Heart left ventricle (tissue), 16 donors: Measurements from ENCODE around the gene NCMAP. TPM values are rescaled to one million over a fixed set of nuclear protein-coding genes. Genes with fewer than 3 reads are reported as not detected.

Experiments used
- ATAC-seq, 4 donors: fragments of 200-7000 bp; cut with Tn5 transposase; one replicate each; pipeline ENCODE4 v1.9.1; 2020 to 2022; ENCODE audit warnings: moderate library complexity in 4 of 4, mild to moderate bottlenecking in 3 of 4, moderate number of reproducible peaks in 1 of 4
- DNase-seq, 5 donors: peaks; one replicate each; pipeline ENCODE4 v3.0.0-alpha.2; 2020
- H3K27ac ChIP-seq, 12 donors: fragments of 200-600 bp; sonication (generic) in 4 of 12; one replicate each; pipeline versions ENCODE4 v1.5.0 to v1.8.0; 2016 to 2022; ENCODE audit warnings: mild to moderate bottlenecking in 2 of 12
- H3K27me3 ChIP-seq, 9 donors: fragments of 200-600 bp; sonication (generic) in 2 of 9; one replicate each; pipeline versions ENCODE4 v1.5.1 to v1.8.0; 2016 to 2022; ENCODE audit warnings: mild to moderate bottlenecking in 3 of 9
- H3K36me3 ChIP-seq, 9 donors: fragments of 200-600 bp; sonication (generic) in 2 of 9; one replicate each; pipeline versions ENCODE4 v1.5.0 to v1.8.0; 2018 to 2022; ENCODE audit warnings: mild to moderate bottlenecking in 2 of 9
- H3K4me1 ChIP-seq, 12 donors: fragments of 200-600 bp; sonication (generic) in 4 of 12; one replicate each; pipeline versions ENCODE4 v1.5.0 to v1.8.0; 2016 to 2022; ENCODE audit warnings: mild to moderate bottlenecking in 3 of 12
- H3K4me3 ChIP-seq, 12 donors: fragments of 200-600 bp; sonication (generic) in 4 of 12; one replicate each; pipeline versions ENCODE4 v1.5.0 to v1.8.0; 2017 to 2022; ENCODE audit warnings: mild to moderate bottlenecking in 9 of 12, moderate library complexity in 4 of 12
- H3K9me3 ChIP-seq, 12 donors: fragments of 200-600 bp; sonication (generic) in 4 of 12; one replicate each; pipeline versions ENCODE4 v1.5.0 to v1.8.0; 2016 to 2022; ENCODE audit warnings: mild to moderate bottlenecking in 1 of 12
- POLR2A ChIP-seq, 2 donors: fragments of 450-650 bp; IDR thresholded peaks; one replicate each; pipeline ENCODE4 v1.6.1; 2017; ENCODE audit warnings: antibody characterized with exemption in 2 of 2, mild to moderate bottlenecking in 2 of 2, moderate library complexity in 2 of 2
- WGBS, 4 donors: extraction: QIAGEN DNeasy Blood & Tissue Kit in 2 of 4; methylation state at CpG; one replicate each; pipeline versions ENCODE4 v1.1.5 to v1.1.7; 2013 to 2018; 5-methylcytosine and 5-hydroxymethylcytosine counted together
- intact Hi-C, 10 donors: fragments of 100-400 bp; cut with DNase I; formaldehyde crosslinking; loops; one replicate each; pipeline versions ENCODE4 v1.11.1 to v1.14.2; 2022
- polyA plus RNA-seq, 2 donors: library from polyadenylated mRNA; stranded (reverse); fragments of 200-250 nt; gene quantifications; one replicate each; pipeline ENCODE4 v1.2.3, GENCODE V29; 2013
- total RNA-seq, 9 donors: library from RNA; depleted of rRNA in 2 of 9; stranded (reverse); fragments of >200 nt in 2 of 9; fragmentation: NEBNext Ultra II Directional in 3 of 9; extraction: Animal tissue kit (Norgen Biotek cat#: 25700) in 3 of 9; gene quantifications; one replicate each; pipeline versions ENCODE4 v1.1.0 to v1.2.4, GENCODE V29; 2016 to 2023
- TF ChIP-seq, protein P1 (sequence below), 12 donors: fragments of 200-600 bp; sonication (generic) in 4 of 12; IDR thresholded peaks; one replicate each; pipeline versions ENCODE4 v1.5.0 to v1.8.0; 2018 to 2022; ENCODE audit warnings: antibody characterized with exemption in 12 of 12, mild to moderate bottlenecking in 5 of 12
- donor health status: ischemic (EF 13 %, LVEDD 7.1; RV severe dilation, severe dysfunction).
- donor health status: healthy with polysubstance abuse.
- donor health status: DM: no; HTN: yes; CAD: no.
- donor health status: DM: no; HTN: no; CAD: no.
- donor health status: ischemic (EF 25% LVEDD 6.9; RV normal size, moderate dysfunction).
- donor health status: ischemic (EF 25% LVEDD 5.7; RV mildly dilated, moderate dysfunction).
- donor health status: healthy.
- donor health status: DM: yes; HTN: yes; CAD: no.
- donor health status: ischemic (EF 35%, LVEDD 5.7; RV mildly dilated, moderate dysfunction).
- donor health status: nonischemic (EF 11% LVEDD 7.7; RV severe dilation, severe dysfunction).
- donor health status: DM: yes; HTN: yes; CAD: no.
- donor health status: PGD.
- donor health status: ischemic (EF 29% LVEDD 5.4; RV normal size, mild dysfunction).
- donor health status: nonischemic (EF 23%, LVEDD 6.1; RV moderate dilation, normal function).

The NCMAP gene
- total and polyA plus RNA-seq, 11 donors = 0.08 to 0.29 (median 0.18) TPM; not detected in 5

DNA sequence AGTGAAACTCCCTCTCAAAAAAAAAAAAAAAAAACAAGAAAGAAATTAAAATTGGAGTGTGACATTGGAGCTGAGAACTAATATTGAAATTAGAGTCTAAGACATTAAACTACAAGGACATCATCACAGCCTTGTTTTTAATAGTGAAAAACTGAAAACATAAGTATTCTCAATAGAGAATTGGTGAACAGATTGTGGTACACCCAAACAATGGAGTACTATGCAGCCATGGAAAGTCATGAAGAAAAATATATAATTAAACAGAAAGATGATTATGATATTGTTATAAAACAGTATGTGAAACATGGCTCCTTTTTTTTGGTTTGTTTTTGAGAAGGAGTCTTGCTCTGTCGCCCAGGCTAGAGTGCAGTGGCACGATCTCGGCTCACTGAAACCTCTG, 43.4 kb downstream of the NCMAP start:
- intact Hi-C loops = no loop called here
- H3K4me1 ChIP-seq = no peaks in the 10 kb centered on the region
- H3K36me3 ChIP-seq = no peaks in the 10 kb centered on the region
- H3K9me3 ChIP-seq = no peaks in the 10 kb centered on the region
- DNase-seq (no peak), ATAC-seq (no peak)
- no peak for TF ChIP-seq POLR2A (IDR thresholded peaks at IDR 0.05)
- TF ChIP-seq, protein P1, sequence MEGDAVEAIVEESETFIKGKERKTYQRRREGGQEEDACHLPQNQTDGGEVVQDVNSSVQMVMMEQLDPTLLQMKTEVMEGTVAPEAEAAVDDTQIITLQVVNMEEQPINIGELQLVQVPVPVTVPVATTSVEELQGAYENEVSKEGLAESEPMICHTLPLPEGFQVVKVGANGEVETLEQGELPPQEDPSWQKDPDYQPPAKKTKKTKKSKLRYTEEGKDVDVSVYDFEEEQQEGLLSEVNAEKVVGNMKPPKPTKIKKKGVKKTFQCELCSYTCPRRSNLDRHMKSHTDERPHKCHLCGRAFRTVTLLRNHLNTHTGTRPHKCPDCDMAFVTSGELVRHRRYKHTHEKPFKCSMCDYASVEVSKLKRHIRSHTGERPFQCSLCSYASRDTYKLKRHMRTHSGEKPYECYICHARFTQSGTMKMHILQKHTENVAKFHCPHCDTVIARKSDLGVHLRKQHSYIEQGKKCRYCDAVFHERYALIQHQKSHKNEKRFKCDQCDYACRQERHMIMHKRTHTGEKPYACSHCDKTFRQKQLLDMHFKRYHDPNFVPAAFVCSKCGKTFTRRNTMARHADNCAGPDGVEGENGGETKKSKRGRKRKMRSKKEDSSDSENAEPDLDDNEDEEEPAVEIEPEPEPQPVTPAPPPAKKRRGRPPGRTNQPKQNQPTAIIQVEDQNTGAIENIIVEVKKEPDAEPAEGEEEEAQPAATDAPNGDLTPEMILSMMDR (IDR thresholded peaks at IDR 0.05) = no peak
- H3K27ac ChIP-seq = no peak overlapping the region
- H3K4me3 ChIP-seq = no peak overlapping the region
- 87 to 89% (median 88%) methylated on average over 3 of the region's 3 CpGs for WGBS, 4 donors
- peaks cover 0 to 7% (median 0%) of the 10 kb centered on the region in 9 donors for H3K27me3 ChIP-seq

DNA sequence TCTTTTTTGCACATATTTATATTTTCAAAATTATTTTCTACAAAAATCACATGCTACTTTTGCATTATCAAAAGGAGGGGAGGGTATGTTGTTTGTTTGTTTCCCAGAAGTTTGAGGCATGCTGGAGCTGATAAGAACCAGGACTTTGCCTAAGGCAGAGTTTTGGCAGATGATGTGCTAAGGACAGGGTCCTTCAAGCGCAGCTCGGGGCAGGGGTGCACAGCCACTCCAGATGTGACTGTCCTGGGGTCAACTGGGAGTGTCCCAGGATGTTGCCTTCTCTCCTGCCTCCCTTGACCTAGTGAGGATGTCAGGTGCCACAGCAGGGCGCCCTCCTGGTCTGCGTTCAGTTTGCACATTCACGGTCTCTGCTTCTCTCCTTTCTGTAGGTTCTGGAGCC, 44.7 kb downstream of the NCMAP start:
- Histone ChIP-seq H3K27ac (no peak overlapping the region), H3K9me3 (no peaks in the 10 kb centered on the region), H3K27me3 (peaks cover 0 to 7% (median 0%) of the 10 kb centered on the region in 9 donors), H3K4me1 (no peaks in the 10 kb centered on the region), H3K36me3 (no peaks in the 10 kb centered on the region), H3K4me3 (no peak overlapping the region)
- DNase-seq (no peak), ATAC-seq (no peak)
- intact Hi-C loops = no loop called here
- TF ChIP-seq, protein P1 (IDR thresholded peaks at IDR 0.05) = no peak
- no peak for TF ChIP-seq POLR2A (IDR thresholded peaks at IDR 0.05)
- 55 to 75% (median 65%) methylated on average over 4 to 5 of the region's 5 CpGs for WGBS, 4 donors

DNA sequence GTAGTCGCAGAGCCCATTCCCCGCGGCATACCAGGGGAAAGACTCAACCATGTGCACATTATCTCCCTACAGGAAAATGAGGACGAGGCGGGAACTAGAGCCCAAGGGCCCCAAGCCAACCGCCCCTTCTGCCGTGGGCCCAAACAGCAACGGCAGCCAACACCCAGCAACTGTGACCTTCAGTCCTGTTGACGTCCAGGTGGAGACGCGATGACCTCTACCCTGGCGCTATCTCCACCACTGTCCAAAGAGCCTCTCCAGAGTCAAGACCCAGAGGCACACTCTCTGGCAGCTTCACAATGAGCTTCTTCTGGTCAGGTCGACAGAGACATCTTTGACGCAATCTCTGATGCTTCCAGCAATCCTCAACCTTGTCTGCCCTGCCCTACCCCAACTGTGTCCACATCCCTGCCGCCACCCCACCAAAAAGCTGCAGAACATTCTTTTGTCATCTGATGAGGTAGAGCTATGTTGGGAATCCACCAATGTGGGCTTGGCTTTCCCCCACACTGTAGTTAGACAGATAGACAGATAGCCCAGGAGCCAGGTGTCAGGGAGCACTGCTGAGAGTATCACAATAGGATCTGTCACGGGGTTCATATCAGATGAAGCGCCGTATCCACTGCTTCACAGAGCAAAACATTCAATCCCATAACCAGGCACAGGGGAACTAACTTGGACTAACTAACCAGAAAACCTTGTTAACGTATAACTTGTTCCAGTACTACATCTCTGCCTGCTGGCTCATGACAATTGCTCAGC, 49.8 kb downstream of the NCMAP start:
- WGBS, 4 donors = 86 to 90% (median 88%) methylated on average over 19 of the region's 19 CpGs
- intact Hi-C loops = no loop called here
- DNase-seq (no peak), ATAC-seq (no peak)
- Histone ChIP-seq H3K36me3 (no peaks in the 10 kb centered on the region), H3K4me3 (no peak overlapping the region), H3K4me1 (no peaks in the 10 kb centered on the region), H3K27me3 (peaks cover 0 to 10% (median 3%) of the 10 kb centered on the region in 9 donors), H3K27ac (no peak overlapping the region), H3K9me3 (no peaks in the 10 kb centered on the region)
- TF ChIP-seq, protein P1 (IDR thresholded peaks at IDR 0.05) = no peak
- TF ChIP-seq POLR2A (IDR thresholded peaks at IDR 0.05) = no peak

GRCh38 chr1:24606296-24606605, 50.4 kb downstream of the NCMAP start:
- no peaks in the 10 kb centered on the region for H3K4me1 ChIP-seq
- H3K4me3 ChIP-seq = no peak overlapping the region
- ATAC-seq (no peak), DNase-seq (no peak)
- H3K27me3 ChIP-seq = peaks cover 0 to 10% (median 3%) of the 10 kb centered on the region in 9 donors
- intact Hi-C loops = no loop called here
- H3K36me3 ChIP-seq = no peaks in the 10 kb centered on the region
- TF ChIP-seq, protein P1 (IDR thresholded peaks at IDR 0.05) = no peak
- TF ChIP-seq POLR2A (IDR thresholded peaks at IDR 0.05) = no peak
- H3K9me3 ChIP-seq = no peaks in the 10 kb centered on the region
- WGBS, 4 donors = 73 to 93% (median 82%) methylated on average over 3 of the region's 3 CpGs
- H3K27ac ChIP-seq = no peak overlapping the region
